ENCODE measurements around the gene RPS6KA5. TPM values are rescaled to one million over a fixed set of nuclear protein-coding genes. Genes with fewer than 3 reads are reported as not detected.

Gene RPS6KA5
- total and polyA plus RNA-seq, 9 of the 15 experiments (the other 6 are each of a cell fraction or from before 2014, with no cell fraction given) = 0.88 to 7.7 (median 4.7) TPM

DNA sequence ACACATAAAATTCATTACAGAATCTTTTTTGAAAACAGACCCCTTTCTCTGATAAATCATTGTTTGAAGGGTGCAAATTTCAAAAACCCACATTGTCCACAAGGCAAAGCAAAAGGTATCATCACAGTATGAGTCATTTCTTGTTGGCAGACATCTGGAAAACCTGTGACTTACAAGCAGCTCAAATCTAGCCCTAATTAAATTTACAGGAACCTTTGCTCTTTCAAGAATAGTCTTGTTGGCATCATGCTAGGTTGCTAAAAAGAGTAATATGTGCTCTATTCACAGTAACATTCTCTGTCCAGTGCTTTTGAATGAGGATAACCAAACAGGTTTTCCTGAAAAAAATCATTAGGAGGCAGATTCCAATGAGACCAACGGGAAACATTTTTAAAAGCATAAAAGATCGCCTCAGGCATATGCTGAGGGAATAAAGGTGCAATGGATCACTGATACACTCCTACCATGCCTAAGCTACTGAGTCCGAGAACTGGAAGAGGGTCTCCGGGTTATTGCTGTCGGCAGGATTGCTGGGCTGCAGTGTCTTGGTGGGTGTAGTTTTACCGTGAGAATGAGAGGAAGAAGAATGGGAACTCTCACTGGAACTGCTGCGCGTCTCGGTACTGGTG is 188.7 kb downstream of the RPS6KA5 start:
- BruUV-seq (replicated peaks) = no TSS peak
- TF ChIP-seq SP1 (CRISPR knock-in tag; IDR thresholded peaks at IDR 0.05) = no peak
- TF ChIP-seq, protein P1, sequence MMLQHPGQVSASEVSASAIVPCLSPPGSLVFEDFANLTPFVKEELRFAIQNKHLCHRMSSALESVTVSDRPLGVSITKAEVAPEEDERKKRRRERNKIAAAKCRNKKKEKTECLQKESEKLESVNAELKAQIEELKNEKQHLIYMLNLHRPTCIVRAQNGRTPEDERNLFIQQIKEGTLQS (IDR thresholded peaks at IDR 0.05) = 0 out of 2 replicates have a peak, but pooled peaks have one; percentile 9
- TF ChIP-seq, protein P1 (CRISPR knock-in tag; conservative IDR thresholded peaks at IDR 0.05) = no peak
- no peaks in the 10 kb centered on the region for H4K20me1 ChIP-seq (replicated peaks; ENCODE audit: control insufficient read depth, insufficient read depth, low read length)
- CTCF ChIA-PET (ENCODE audit: low intra/inter-chr PET ratio) = no interaction called here
- WGBS (ENCODE audit: insufficient coverage, low coverage, missing lambda C conversion rate) = 76% methylated on average over 6 of the region's 9 CpGs
- H3K27me3 ChIP-seq (ENCODE audit: control insufficient read depth in 2 of 2, insufficient read depth in 2 of 2, low read length in 2 of 2) = no peaks in the 10 kb centered on the region
- H3K4me2 ChIP-seq (ENCODE audit: insufficient read depth, low read length) = no peak overlapping the region
- in situ Hi-C loops (cut with MboI) = no loop called here
- no peaks in the 10 kb centered on the region for H3K9me1 ChIP-seq (ENCODE audit: control insufficient read depth, insufficient read depth, low read length)
- intact Hi-C loops (cut with micrococcal nuclease) = no loop called here
- no peak for ATAC-seq
- H3K79me2 ChIP-seq (ENCODE audit: control insufficient read depth, insufficient read depth, low read length) = no peaks in the 10 kb centered on the region
- no peak for DNase-seq (ENCODE audit: extremely low read depth in 1 of 4, low spot score in 3 of 4)
- no peaks in the 10 kb centered on the region for H3K4me1 ChIP-seq (replicated peaks in 1 of 2; ENCODE audit: control insufficient read depth in 2 of 2, insufficient read depth in 2 of 2, low read length in 2 of 2)
- POLR2A ChIA-PET = interaction anchor here (0.6 kb wide), 1 partner anchor 99 kb away, joined by 4 read pairs; no protein-coding TSS in a partner anchor
- no peak overlapping the region for H2AFZ ChIP-seq (ENCODE audit: low read depth, low read length)
- H3K27ac ChIP-seq (ENCODE audit: extremely low read depth, low read depth, low read length) = no peak overlapping the region
- peaks cover 6% of the 10 kb centered on the region; the same call in 1 of the 3 replicates for H3K36me3 ChIP-seq (ENCODE audit: control insufficient read depth, insufficient read depth, low read length)
- H3K9me3 ChIP-seq (replicated peaks; ENCODE audit: control insufficient read depth, insufficient read depth, low read depth, low read length) = no peaks in the 10 kb centered on the region
- no peak for FAIRE-seq
- no peak overlapping the region for H3K9ac ChIP-seq (ENCODE audit: insufficient read depth in 1 of 2, low read depth in 2 of 2, low read length in 2 of 2)
- H3K4me3 ChIP-seq = no peak overlapping the region
